ENCODE results near the gene MRPL49. TPM values are rescaled to one million over a fixed set of nuclear protein-coding genes. Genes with fewer than 3 reads are reported as not detected.

Gene MRPL49
- total and polyA plus RNA-seq, 3 donors from 2014 or later: 53.9 to 87.7 (median 82.8) TPM

DNA sequence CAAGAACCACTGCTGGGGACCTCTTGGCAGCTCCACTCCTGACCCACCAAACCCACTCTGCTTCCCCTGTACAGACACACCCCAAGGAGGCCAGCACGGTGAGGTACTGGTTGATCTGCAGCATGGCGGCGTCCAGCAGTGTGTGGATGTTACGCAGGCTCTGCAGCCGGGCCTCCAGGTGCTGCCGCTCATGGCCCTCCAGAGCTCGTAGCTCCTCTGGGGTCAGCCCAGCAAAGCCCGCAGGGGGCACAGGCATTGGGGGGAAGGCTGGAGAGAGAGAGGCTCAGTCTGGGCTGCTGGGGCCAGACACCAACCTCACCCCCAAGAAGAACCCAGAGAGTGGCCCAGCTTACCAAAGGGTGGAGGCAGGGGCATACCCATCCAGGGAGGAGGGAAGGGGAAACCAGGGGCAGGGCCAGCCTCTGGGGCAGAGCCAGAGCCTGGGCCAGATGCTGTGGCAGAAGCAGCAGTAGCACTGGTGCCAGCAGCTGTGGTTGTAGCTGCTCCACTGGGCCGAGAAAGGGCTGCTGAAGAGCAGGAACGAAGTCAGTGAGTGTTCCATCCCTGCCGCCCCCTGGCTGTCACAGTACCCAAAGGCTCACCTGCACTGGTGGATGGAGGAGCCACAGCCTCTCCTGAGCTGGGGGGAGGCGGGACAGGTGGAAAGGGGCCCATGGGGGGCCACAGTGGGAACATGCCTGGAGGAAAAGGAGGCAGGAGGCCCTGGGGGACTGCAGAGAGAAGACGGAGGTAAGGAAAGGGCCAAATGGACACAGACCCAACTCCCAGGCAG lies 7.7 kb downstream of the MRPL49 start:
- Histone ChIP-seq H3K36me3 (ENCODE audit: low read depth, missing control alignments) (no peaks in the 10 kb centered on the region), H3K4me1 (peaks cover 15% of the 10 kb centered on the region), H3K27me3 (no peaks in the 10 kb centered on the region), H3K27ac (no peak overlapping the region), H3K9me3 (no peaks in the 10 kb centered on the region), H3K4me3 (no peak overlapping the region)
- WGBS, 2 donors: 81 to 87% methylated on average over 10 to 13 of the region's 13 CpGs
- TF ChIP-seq POLR2A (IDR thresholded peaks at IDR 0.05) (no peak), CTCF (IDR thresholded peaks at IDR 0.05) (no peak)
- DNase-seq: no peak
- intact Hi-C loops (cut with DNase I; ENCODE audit: low total_unique reads): no loop called here

DNA sequence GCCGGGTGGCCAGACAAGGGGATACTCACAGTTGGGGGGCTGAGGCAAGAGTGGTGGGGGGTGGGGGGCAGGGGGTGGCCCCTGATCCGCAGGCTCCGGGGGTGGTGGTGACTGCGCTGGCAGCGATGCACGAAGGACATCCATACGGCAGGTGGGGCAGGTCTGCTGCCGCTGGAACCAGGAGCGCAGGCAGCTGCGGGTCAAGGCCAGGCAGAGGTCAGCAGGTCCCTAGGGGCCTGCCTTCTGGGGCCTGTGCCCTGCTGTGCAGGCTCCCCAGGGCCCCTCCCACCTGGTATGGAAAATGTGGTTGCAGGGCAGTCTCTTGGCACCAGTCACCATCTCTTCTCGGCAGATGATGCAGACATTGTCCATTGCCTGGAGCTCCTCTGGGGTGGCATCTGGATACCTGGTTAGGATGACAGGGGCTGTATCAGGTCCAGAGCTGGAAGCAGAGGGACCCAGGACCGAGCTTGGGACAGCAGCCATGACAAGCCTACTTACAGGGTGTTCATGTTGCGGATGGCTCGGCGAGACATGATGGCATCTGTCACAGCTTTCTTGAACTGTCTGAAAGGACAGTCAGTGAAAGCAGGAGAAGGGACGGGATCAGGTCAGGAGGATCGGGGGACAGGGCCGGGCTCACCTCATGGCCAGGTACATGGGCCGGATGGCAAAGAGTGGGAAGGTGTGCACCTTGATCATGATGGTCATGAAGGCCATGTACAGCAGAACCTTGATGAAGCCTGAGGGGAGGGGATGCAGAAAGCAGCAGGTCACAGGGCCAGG lies 8.7 kb downstream of the MRPL49 start:
- DNase-seq: no peak
- WGBS, 2 donors: 82 to 93% methylated on average over 9 to 19 of the region's 19 CpGs
- no peak overlapping the region for H3K27ac ChIP-seq
- no peaks in the 10 kb centered on the region for H3K36me3 ChIP-seq (ENCODE audit: low read depth, missing control alignments)
- H3K4me1 ChIP-seq: peaks cover 22% of the 10 kb centered on the region
- intact Hi-C loops (cut with DNase I; ENCODE audit: low total_unique reads): no loop called here
- H3K9me3 ChIP-seq: no peaks in the 10 kb centered on the region
- H3K27me3 ChIP-seq: no peaks in the 10 kb centered on the region
- no peak overlapping the region for H3K4me3 ChIP-seq
- no peak for TF ChIP-seq CTCF (IDR thresholded peaks at IDR 0.05)
- no peak for TF ChIP-seq POLR2A (IDR thresholded peaks at IDR 0.05)

DNA sequence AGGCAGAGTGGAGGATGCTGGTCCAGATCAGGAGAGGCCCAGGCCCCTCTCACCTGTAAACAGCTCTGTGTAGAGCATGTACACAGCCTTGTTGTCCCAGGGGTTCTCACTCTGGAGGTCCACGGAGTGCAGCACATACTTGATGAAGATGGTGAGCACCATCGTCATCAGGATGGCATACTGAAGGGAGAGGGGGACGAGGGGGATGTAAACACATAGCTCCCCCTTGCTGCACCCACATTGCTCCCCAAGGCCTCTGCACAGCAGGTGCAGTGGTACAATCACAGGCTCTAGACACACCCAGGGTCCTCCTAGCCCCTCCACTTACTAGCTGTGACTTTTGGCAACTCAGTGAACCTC lies 9.3 kb downstream of the MRPL49 start:
- no peak for DNase-seq
- intact Hi-C loops (cut with DNase I; ENCODE audit: low total_unique reads): no loop called here
- Histone ChIP-seq H3K4me3 (no peak overlapping the region), H3K9me3 (no peaks in the 10 kb centered on the region), H3K4me1 (peaks cover 24% of the 10 kb centered on the region), H3K27ac (no peak overlapping the region), H3K27me3 (no peaks in the 10 kb centered on the region), H3K36me3 (ENCODE audit: low read depth, missing control alignments) (no peaks in the 10 kb centered on the region)
- TF ChIP-seq POLR2A (IDR thresholded peaks at IDR 0.05) (no peak), CTCF (IDR thresholded peaks at IDR 0.05) (no peak)
- 80 to 89% methylated on average over 3 of the region's 3 CpGs for WGBS, 2 donors

DNA sequence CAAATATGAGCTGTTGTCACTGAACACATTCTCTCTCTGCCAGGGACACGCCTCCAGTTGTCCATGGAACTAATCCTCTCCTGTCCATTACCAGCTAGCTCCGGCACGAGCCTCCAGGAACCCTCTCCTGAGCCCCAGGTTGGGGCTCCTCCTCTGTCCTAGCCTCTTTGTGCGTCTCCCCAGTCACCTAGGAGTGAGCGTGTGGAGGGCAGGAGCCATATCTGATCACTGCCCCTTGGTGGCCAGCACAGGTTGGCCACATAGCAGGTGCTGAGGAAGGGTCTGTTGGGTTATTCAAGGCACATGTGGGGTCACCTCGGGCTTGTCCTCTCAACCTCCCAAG lies 9.7 kb downstream of the MRPL49 start:
- H3K36me3 ChIP-seq (ENCODE audit: low read depth, missing control alignments): no peaks in the 10 kb centered on the region
- no peak for TF ChIP-seq CTCF (IDR thresholded peaks at IDR 0.05)
- TF ChIP-seq POLR2A (IDR thresholded peaks at IDR 0.05): no peak
- DNase-seq: no peak
- intact Hi-C loops (cut with DNase I; ENCODE audit: low total_unique reads): no loop called here
- 88 to 91% methylated on average over 5 to 6 of the region's 6 CpGs for WGBS, 2 donors
- H3K4me1 ChIP-seq: peaks cover 24% of the 10 kb centered on the region
- H3K27me3 ChIP-seq: no peaks in the 10 kb centered on the region
- no peak overlapping the region for H3K4me3 ChIP-seq
- H3K27ac ChIP-seq: no peak overlapping the region
- no peaks in the 10 kb centered on the region for H3K9me3 ChIP-seq

Measured in testis (tissue), 3 donors.